Esophagus muscularis mucosa (tissue), 4 donors: Measurements from ENCODE around the gene STXBP3.

Experiments used
- CTCF ChIP-seq, 3 experiments: fragments of 200-600 bp in 2 of 3; fragments of 450-650 bp in 1 of 3; sonication (generic) in 2 of 3; IDR thresholded peaks; one replicate each; pipeline ENCODE4 v1.5.1; 2017 to 2019; ENCODE audit warnings: antibody characterized with exemption in 3 of 3, mild to moderate bottlenecking in 2 of 3, moderate library complexity in 1 of 3
- EP300 ChIP-seq: sonication (generic); formaldehyde crosslinking; IDR thresholded peaks from one replicate; pipeline ENCODE4 v1.6.1; 2017; ENCODE audit warnings: antibody characterized with exemption
- POLR2A ChIP-seq: fragments of 450-650 bp; IDR thresholded peaks from one replicate; pipeline ENCODE4 v1.6.1; 2017; ENCODE audit warnings: antibody characterized with exemption, moderate library complexity, mild to moderate bottlenecking, low read depth

DNA sequence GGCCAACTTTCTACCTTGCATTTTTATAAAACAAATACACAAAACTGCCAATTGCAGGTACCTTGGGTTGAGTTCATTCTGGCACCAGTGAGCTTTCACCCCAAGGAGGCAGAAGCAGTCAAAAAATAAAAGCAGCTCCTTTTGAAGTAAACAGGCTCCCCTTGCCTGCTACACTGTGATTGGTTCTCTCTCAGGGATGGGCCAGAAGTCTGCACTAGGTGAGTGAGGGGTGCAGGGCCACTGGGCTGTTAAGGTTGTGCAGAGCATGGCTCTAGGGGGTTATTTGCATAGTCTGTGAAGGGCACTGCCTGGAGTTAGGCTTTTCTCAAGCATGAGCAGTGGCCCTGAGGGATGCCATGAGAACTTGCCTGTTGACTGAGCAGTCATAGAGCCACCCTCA is 71.3 kb downstream of the STXBP3 start:
- TF ChIP-seq CTCF (IDR thresholded peaks at IDR 0.05) (no peak), EP300 (no peak), POLR2A (no peak)
